Astrocyte of the cerebellum (primary cell): Measurements from ENCODE around the gene PHC2.

Experiments
- DNase-seq: peaks from one replicate; pipeline ENCODE4 v3.0.0-alpha.2; 2011; ENCODE audit warnings: low read depth
- H3K4me3 ChIP-seq: 2 replicates; pipeline ENCODE4 v1.5.1; 2011; ENCODE audit warnings: mild to moderate bottlenecking, low read depth, low read length, moderate library complexity
- CTCF ChIP-seq: IDR thresholded peaks from 2 replicates; pipeline ENCODE4 v1.5.1; 2012; ENCODE audit warnings: low read length, low read depth, moderate library complexity, mild to moderate bottlenecking; ENCODE audit errors: missing control alignments
- in situ Hi-C: cut with HindIII; loops from 2 replicates; pipeline ENCODE4 v1.10.0; 2017; ENCODE audit warnings: low sequenced_read_pairs

PHC2 gene

GRCh38 chr1:33470495-33471012 is 39.7 kb upstream of the PHC2 start:
- H3K4me3 ChIP-seq, result no peak overlapping the region
- in situ Hi-C loops, result no loop called here
- DNase-seq, result peak; percentile 78
- peak; percentile 82 for TF ChIP-seq CTCF

GRCh38 chr1:33469691-33470090 is 38.8 kb upstream of the PHC2 start:
- in situ Hi-C loops, result no loop called here
- TF ChIP-seq CTCF, result no peak
- no peak overlapping the region for H3K4me3 ChIP-seq
- no peak for DNase-seq

GRCh38 chr1:33468967-33469366 is 38.1 kb upstream of the PHC2 start:
- no peak overlapping the region for H3K4me3 ChIP-seq
- in situ Hi-C loops, result no loop called here
- no peak for DNase-seq
- no peak for TF ChIP-seq CTCF

GRCh38 chr1:33468531-33468930 is 37.6 kb upstream of the PHC2 start:
- H3K4me3 ChIP-seq, result no peak overlapping the region

GRCh38 chr1:33468011-33468410 is 37.1 kb upstream of the PHC2 start:
- in situ Hi-C loops, result no loop called here
- no peak for DNase-seq
- TF ChIP-seq CTCF, result no peak
- no peak overlapping the region for H3K4me3 ChIP-seq

More at GRCh38 chr1:33468531-33468930, 37.6 kb upstream of the PHC2 start:
- in situ Hi-C loops, result no loop called here
- no peak for TF ChIP-seq CTCF
- no peak for DNase-seq

GRCh38 chr1:33466159-33466558 is 35.3 kb upstream of the PHC2 start:
- no peak for TF ChIP-seq CTCF
- DNase-seq, result no peak
- in situ Hi-C loops, result no loop called here
- H3K4me3 ChIP-seq, result no peak overlapping the region

GRCh38 chr1:33465316-33465715 is 34.4 kb upstream of the PHC2 start:
- in situ Hi-C loops, result no loop called here
- TF ChIP-seq CTCF, result no peak
- no peak overlapping the region for H3K4me3 ChIP-seq
- DNase-seq, result no peak
